ENCODE data around the gene GNAT2.

- TF ChIP-seq POLR2AphosphoS5 (IDR thresholded peaks at IDR 0.05) (no peak), POLR2A (IDR thresholded peaks at IDR 0.05) (no peak), CTCF (IDR thresholded peaks at IDR 0.05) (no peak)
These were observed 35.1 kb upstream of the GNAT2 start for GRCh38 chr1:109654519-109654918.

Data from gastroesophageal sphincter (tissue), 3 donors.